ENCODE measurements around the gene TCEAL8.
"Not testable (repeated sequence)": the region's sequence is repeated elsewhere in the genome, so short reads cannot be mapped to it uniquely, and the experiment has no call there.

The TCEAL8 gene

DNA sequence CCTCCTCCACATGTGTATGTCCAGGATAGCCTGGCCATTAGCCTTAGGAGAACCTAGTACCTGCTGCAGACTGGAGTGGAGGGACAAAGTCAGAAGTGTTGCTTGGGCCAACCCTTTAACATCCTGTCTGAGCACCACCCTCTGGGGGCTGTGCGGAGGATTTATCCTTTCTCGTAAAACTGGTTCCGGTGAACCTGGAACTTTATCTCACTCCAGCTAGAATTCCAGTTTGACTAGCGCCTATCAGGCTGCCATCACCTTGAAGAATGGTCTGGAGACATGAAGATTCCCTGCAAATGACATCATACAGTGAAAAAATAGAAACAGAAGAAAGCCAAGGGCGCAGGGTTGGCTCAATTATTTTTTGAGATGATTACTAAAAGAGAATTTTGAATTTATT is 4.0 kb downstream of the TCEAL8 start:
- no peak overlapping the region for H3K4me3 Mint-ChIP-seq
- H3K27me3 Mint-ChIP-seq (ENCODE audit: low read depth, poor library complexity) = no peaks in the 10 kb centered on the region
- TF ChIP-seq, protein P1, sequence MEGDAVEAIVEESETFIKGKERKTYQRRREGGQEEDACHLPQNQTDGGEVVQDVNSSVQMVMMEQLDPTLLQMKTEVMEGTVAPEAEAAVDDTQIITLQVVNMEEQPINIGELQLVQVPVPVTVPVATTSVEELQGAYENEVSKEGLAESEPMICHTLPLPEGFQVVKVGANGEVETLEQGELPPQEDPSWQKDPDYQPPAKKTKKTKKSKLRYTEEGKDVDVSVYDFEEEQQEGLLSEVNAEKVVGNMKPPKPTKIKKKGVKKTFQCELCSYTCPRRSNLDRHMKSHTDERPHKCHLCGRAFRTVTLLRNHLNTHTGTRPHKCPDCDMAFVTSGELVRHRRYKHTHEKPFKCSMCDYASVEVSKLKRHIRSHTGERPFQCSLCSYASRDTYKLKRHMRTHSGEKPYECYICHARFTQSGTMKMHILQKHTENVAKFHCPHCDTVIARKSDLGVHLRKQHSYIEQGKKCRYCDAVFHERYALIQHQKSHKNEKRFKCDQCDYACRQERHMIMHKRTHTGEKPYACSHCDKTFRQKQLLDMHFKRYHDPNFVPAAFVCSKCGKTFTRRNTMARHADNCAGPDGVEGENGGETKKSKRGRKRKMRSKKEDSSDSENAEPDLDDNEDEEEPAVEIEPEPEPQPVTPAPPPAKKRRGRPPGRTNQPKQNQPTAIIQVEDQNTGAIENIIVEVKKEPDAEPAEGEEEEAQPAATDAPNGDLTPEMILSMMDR (IDR thresholded peaks at IDR 0.05) = no peak
- DNase-seq = no peak
- no peak overlapping the region for H3K27ac Mint-ChIP-seq
- H3K9me3 Mint-ChIP-seq = peaks cover 18% of the 10 kb centered on the region
- H3K36me3 Mint-ChIP-seq (ENCODE audit: low read depth) = peaks cover 18% of the 10 kb centered on the region
- H3K4me1 Mint-ChIP-seq = peaks cover 50% of the 10 kb centered on the region

DNA sequence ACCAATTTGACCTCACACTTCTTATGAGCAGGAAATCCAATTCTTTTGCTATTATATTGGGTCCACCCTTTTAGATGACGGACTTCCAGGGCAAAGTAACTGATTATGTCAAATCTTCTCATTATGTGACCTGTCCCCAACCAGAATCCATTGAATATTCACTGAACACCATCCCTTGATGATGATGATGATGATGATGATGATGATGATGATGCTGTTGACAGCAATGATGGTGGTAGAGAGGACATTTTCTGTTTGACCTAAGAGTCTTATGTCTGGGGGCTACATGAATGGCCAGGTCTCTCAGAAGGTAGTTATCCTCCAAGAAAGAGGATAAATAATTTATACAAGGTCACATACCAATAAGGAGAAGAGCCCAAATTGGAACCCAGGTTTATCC is 5.2 kb downstream of the TCEAL8 start:
- Mint-ChIP-seq H3K27me3 (ENCODE audit: low read depth, poor library complexity) (no peaks in the 10 kb centered on the region), H3K36me3 (ENCODE audit: low read depth) (peaks cover 18% of the 10 kb centered on the region), H3K9me3 (peaks cover 13% of the 10 kb centered on the region), H3K4me1 (peaks cover 38% of the 10 kb centered on the region), H3K4me3 (no peak overlapping the region), H3K27ac (no peak overlapping the region)
- DNase-seq = no peak
- TF ChIP-seq, protein P1 (IDR thresholded peaks at IDR 0.05) = no peak

DNA sequence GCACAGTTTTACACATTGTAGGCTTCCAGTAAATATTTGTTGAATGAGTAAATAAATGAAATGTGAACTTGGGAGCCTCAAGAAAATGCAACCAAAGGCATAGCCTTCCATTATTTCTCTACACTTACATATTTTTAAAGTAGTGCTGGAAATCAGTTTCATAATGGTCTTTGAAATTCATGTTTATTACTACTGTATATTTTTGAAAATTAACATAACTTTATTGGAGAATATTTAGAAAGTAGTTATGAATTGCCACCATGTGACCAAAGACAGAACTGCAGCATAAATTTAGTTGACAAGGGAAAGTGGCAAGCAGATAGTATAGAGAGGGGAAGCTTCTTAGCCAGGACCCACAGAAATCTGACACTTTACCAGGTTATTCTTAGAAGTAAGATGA is 6.4 kb downstream of the TCEAL8 start:
- Mint-ChIP-seq H3K36me3 (ENCODE audit: low read depth) (peaks cover 11% of the 10 kb centered on the region), H3K4me1 (peaks cover 26% of the 10 kb centered on the region), H3K27ac (no peak overlapping the region), H3K27me3 (ENCODE audit: low read depth, poor library complexity) (no peaks in the 10 kb centered on the region), H3K4me3 (no peak overlapping the region), H3K9me3 (peaks cover 7% of the 10 kb centered on the region)
- TF ChIP-seq, protein P1 (IDR thresholded peaks at IDR 0.05) = no peak
- DNase-seq = no peak

DNA sequence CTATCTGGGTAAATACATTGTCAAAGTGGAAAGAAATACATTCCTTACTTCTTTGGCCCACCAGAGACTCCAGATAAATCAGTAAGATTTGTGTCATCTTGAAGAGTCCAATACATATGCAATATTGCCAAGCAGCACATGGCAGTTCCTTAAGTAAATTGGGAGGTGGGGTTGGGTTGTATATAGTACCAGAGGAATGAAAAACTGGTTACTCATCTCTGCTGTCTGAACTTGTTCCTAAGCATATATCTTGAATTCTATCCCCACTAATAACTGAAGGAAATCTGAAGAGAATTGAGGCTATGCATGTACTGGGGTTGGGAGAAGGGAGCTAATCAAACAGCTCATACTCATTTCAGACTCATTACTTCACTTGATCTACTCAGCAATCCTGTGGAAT is 14.8 kb downstream of the TCEAL8 start:
- TF ChIP-seq, protein P1 (IDR thresholded peaks at IDR 0.05) = no peak
- peaks cover 11% of the 10 kb centered on the region for H3K9me3 Mint-ChIP-seq
- no peak for DNase-seq
- no peaks in the 10 kb centered on the region for H3K36me3 Mint-ChIP-seq (ENCODE audit: low read depth)
- H3K4me1 Mint-ChIP-seq = no peaks in the 10 kb centered on the region
- peaks cover 8% of the 10 kb centered on the region for H3K27me3 Mint-ChIP-seq (ENCODE audit: low read depth, poor library complexity)
- H3K4me3 Mint-ChIP-seq = no peak overlapping the region
- H3K27ac Mint-ChIP-seq = no peak overlapping the region

DNA sequence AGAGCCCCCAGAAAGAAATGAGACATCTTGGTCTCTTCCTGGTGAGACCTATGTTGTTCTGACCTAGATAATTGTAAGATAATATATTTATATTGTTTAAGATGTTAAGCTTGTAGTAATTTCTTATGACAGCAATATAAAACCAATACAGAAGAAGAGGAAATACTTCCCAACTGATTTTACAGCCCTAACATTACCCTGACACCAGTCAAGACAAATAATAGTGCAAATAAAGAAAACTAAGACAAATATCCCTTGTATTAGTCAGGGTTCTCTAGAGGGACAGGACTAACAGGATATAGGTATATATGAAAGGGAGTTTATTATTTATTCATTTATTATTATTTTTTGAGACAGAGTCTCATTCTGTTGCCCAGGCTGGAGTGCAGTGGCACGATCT is 18.7 kb downstream of the TCEAL8 start:
- TF ChIP-seq, protein P1 (IDR thresholded peaks at IDR 0.05) = no peak
- no peak overlapping the region for H3K27ac Mint-ChIP-seq
- peaks cover 7% of the 10 kb centered on the region for H3K9me3 Mint-ChIP-seq
- H3K4me1 Mint-ChIP-seq = no peaks in the 10 kb centered on the region
- H3K27me3 Mint-ChIP-seq (ENCODE audit: low read depth, poor library complexity) = no peaks in the 10 kb centered on the region
- DNase-seq = no peak
- no peak overlapping the region for H3K4me3 Mint-ChIP-seq
- no peaks in the 10 kb centered on the region for H3K36me3 Mint-ChIP-seq (ENCODE audit: low read depth)

DNA sequence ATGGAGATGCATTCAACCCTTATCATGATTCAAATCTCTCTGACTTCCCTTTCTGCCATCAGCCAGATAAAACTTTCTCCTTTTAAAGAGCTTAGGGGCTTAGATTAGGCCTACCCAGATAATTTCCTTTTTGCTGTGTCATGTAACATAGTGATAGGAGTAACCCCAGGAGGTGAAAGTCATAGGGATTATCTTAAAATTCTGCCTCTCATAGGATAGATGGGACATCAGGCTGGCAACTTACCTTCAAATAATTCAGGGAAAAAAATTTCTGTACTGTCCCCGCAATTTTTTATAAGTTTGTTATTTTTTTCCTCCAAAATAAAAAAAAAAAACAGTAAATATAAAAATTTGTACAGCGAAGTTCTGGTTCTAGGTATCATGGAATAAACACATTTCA is 19.3 kb downstream of the TCEAL8 start:
- H3K27me3 Mint-ChIP-seq (ENCODE audit: low read depth, poor library complexity); H3K36me3 Mint-ChIP-seq (ENCODE audit: low read depth); H3K4me3 Mint-ChIP-seq; H3K27ac Mint-ChIP-seq; DNase-seq; H3K9me3 Mint-ChIP-seq; H3K4me1 Mint-ChIP-seq: not testable (repeated sequence)

Data from nephron progenitor cell (in vitro differentiated cells).